Cardiac fibroblast (primary cell): ENCODE measurements around the gene CKAP4.

Experiments used
- DNase-seq, 2 donors: peaks; one replicate each; pipeline versions ENCODE4 v3.0.0 to v3.0.0-alpha.2; 2010; ENCODE audit warnings: low read depth in 2 of 2
- H3K4me3 ChIP-seq, 2 donors: replicated peaks in 1 of 2; 1 replicate in 1 of 2; 2 replicates in 1 of 2; pipeline ENCODE4 v1.5.1; 2011; ENCODE audit warnings: low read depth in 2 of 2, low read length in 2 of 2, mild to moderate bottlenecking in 2 of 2, moderate library complexity in 1 of 2
- CTCF ChIP-seq: IDR thresholded peaks from one replicate; pipeline ENCODE4 v1.5.1; 2011; ENCODE audit warnings: low read depth, mild to moderate bottlenecking, low read length, inconsistent platforms

Gene CKAP4

GRCh38 chr12:106233011-106233410, 14.8 kb downstream of the CKAP4 start:
- no peak for TF ChIP-seq CTCF
- H3K4me3 ChIP-seq, result no peak overlapping the region
- DNase-seq, result no peak

- no peak for TF ChIP-seq CTCF
- DNase-seq, result no peak
- no peak overlapping the region for H3K4me3 ChIP-seq
Measured at GRCh38 chr12:106229036-106229591, 18.7 kb downstream of the CKAP4 start.

GRCh38 chr12:106228320-106228710, 19.5 kb downstream of the CKAP4 start:
- DNase-seq, result no peak
- no peak for TF ChIP-seq CTCF
- no peak overlapping the region for H3K4me3 ChIP-seq

- no peak for TF ChIP-seq CTCF
- no peak overlapping the region for H3K4me3 ChIP-seq
- DNase-seq, result peak; percentile 20 to 77
Measured at GRCh38 chr12:106227641-106228319, 20.0 kb downstream of the CKAP4 start.

- H3K4me3 ChIP-seq, result no peak overlapping the region
- TF ChIP-seq CTCF, result peak; percentile 58
Measured at GRCh38 chr12:106226884-106227640, 20.8 kb downstream of the CKAP4 start.

GRCh38 chr12:106224355-106224706, 23.5 kb downstream of the CKAP4 start:
- no peak for TF ChIP-seq CTCF
- no peak for DNase-seq
- no peak overlapping the region for H3K4me3 ChIP-seq

More at GRCh38 chr12:106226884-106227640, 20.8 kb downstream of the CKAP4 start:
- DNase-seq, result peak; percentile 74 to 81
